ENCODE data around the gene ZSCAN25. TPM values are rescaled to one million over a fixed set of nuclear protein-coding genes. Genes with fewer than 3 reads are reported as not detected.
A peak's percentile ranks its signal among the peaks of the same experiment; 100 is the strongest.

The ZSCAN25 gene
- total and polyA plus RNA-seq, 2 of the 13 experiments (the other 11 are each of a cell fraction or from before 2014, with no cell fraction given), result 12.1 to 16.8 TPM

- TF ChIP-seq ZNF280B (CRISPR knock-in tag; IDR thresholded peaks at IDR 0.05; ENCODE audit: borderline replicate concordance) (peak; percentile 92; the same call in 1 of the 2 replicates), ZMYM2 (CRISPR knock-in tag; IDR thresholded peaks at IDR 0.05) (peak; percentile 79), CENPT (CRISPR knock-in tag; IDR thresholded peaks at IDR 0.05; ENCODE audit: low read depth) (no peak), ZNF691 (CRISPR knock-in tag; IDR thresholded peaks at IDR 0.05; ENCODE audit: borderline replicate concordance, low read depth) (peak; percentile 86; the same call in 1 of the 2 replicates), ZNF337 (CRISPR knock-in tag; IDR thresholded peaks at IDR 0.05; ENCODE audit: borderline replicate concordance, low read depth) (peak; percentile 100), ZNF432 (CRISPR knock-in tag; IDR thresholded peaks at IDR 0.05; ENCODE audit: borderline replicate concordance) (no peak), IKZF1 (IDR thresholded peaks at IDR 0.05) (no peak), LBX2 (CRISPR knock-in tag; IDR thresholded peaks at IDR 0.05; ENCODE audit: borderline replicate concordance) (no peak), ZNF260 (CRISPR knock-in tag; IDR thresholded peaks at IDR 0.05; ENCODE audit: borderline replicate concordance, low read depth) (no peak), GFI1 (CRISPR knock-in tag; IDR thresholded peaks at IDR 0.05; ENCODE audit: borderline replicate concordance) (peak; percentile 32; the same call in 1 of the 2 replicates), BHLHE40 (IDR thresholded peaks at IDR 0.05; ENCODE audit: low read length) (peak; percentile 36; the same call in 1 of the 2 replicates), ZGPAT (CRISPR knock-in tag; IDR thresholded peaks at IDR 0.05) (peak; percentile 95), ZSCAN31 (CRISPR knock-in tag; IDR thresholded peaks at IDR 0.05; ENCODE audit: low read depth) (peak; percentile 85), FOXO4 (CRISPR knock-in tag; conservative IDR thresholded peaks at IDR 0.05) (no peak), XBP1 (CRISPR knock-in tag; IDR thresholded peaks at IDR 0.05) (peak; percentile 11; the same call in 1 of the 2 replicates), RXRB (CRISPR knock-in tag; IDR thresholded peaks at IDR 0.05; ENCODE audit: borderline replicate concordance) (peak; percentile 74), SP5 (CRISPR knock-in tag; IDR thresholded peaks at IDR 0.05; ENCODE audit: borderline replicate concordance, low read depth) (no peak), GATAD1 (CRISPR knock-in tag; IDR thresholded peaks at IDR 0.05) (peak; percentile 99), THAP8 (CRISPR knock-in tag; IDR thresholded peaks at IDR 0.05; ENCODE audit: borderline replicate concordance) (peak; percentile 40; the same call in 1 of the 2 replicates), ZNF33B (CRISPR knock-in tag; IDR thresholded peaks at IDR 0.05) (peak; percentile 79; the same call in 1 of the 2 replicates), ZNF775 (CRISPR knock-in tag; IDR thresholded peaks at IDR 0.05; ENCODE audit: borderline replicate concordance) (no peak), PRMT3 (CRISPR knock-in tag; IDR thresholded peaks at IDR 0.05; ENCODE audit: borderline replicate concordance, low read depth) (no peak; the same call in 1 of the 2 replicates)
Observed at GRCh38 chr7:99616359-99617191, at the start of gene ZSCAN25 (continued).

Measured in HepG2 (cell line).